Amygdala (tissue), 56 donors: ENCODE results near the gene SLC1A4.
A peak's percentile ranks its signal among the peaks of the same experiment; 100 is the strongest.
"Not testable (repeated sequence)": the region's sequence is repeated elsewhere in the genome, so short reads cannot be mapped to it uniquely, and the experiment has no call there.

Source experiments
- DNase-seq, 56 donors: peaks; one replicate each; lab custom pipeline; 2025; lab: John Stamatoyannopoulos, UW

The SLC1A4 gene

DNA sequence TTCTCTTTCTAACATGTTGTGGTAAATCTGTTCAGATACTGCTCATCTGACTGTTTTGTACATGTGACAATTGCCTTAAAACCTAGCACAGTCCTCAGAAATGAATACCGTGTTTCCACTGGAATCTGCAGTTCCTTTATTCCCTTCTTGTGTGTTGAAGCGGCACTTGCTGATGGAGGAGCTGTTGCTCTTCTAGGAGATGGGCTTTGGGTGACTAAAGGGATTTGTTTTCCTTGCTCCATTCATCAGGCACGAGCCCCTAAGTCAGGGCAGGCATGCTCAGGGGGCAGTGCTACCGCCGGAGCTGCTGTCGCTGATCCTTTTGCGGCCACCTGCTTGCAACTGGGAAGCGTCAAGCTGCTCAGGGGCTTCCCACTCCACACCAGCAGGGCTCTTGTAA is 34.5 kb downstream of the SLC1A4 start:
- DNase-seq, result no peak

DNA sequence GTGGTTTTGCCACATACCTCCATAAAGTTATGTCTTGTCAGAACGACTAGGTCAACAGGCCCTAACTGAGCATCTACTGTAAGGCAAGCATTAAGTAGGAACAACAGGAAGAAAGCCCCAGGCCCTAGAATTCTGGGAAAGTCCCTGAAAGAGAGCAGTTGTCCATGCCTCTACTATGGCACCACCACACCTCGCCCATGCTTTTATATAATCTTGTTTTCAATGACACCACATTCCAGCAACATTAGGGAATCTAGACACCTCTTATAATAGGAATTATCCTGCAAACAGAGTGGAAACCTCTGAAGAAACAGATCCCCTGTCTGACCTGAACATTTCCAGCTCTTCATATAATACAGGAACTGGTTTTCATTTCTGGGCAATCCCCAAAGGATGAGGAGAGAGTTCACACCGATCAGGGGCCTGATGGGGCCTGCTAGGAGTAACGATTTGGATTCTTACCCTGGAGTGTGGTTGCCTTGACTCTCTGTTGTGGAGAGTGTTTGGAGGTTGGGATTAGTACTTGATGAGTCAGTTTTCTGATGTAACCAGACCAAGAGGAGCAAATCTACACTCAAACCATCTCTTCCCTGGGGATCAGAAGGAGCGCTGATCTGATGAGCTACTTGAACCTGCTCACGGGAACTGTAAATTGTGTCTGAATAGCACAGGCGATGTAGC is 35.1 kb downstream of the SLC1A4 start:
- no peak for DNase-seq

DNA sequence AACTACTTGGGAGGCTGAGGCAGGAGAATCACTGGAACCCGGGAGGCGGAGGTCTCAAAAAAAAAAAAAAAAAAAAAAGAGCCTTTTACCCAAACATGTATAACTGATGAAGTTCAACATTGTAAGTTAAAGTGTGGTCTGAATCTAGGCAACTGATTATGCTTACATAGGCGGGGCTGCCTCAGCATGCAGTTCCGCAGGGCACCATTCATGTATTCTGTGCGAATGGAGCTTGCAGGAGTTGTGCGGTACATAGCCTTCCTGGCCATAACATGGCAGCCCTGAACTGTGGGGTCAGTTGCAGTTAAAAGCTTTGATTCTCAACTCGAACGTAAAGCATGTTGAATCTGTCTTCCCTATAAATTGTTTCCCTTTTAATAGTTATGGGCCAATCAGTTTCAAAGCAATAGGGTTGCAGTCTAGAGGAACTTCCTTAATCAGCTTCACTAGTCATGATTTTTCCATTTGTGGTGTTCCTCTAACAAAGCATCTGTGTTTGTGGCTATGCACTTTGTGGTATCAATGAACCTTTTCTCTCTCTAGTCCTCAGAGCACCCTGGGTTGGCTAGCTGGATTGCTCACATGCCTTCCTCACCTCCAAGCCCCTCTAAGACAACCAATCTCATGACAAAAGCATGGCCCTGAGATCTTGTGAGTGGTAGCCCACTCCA is 36.4 kb downstream of the SLC1A4 start:
- DNase-seq, result no peak

DNA sequence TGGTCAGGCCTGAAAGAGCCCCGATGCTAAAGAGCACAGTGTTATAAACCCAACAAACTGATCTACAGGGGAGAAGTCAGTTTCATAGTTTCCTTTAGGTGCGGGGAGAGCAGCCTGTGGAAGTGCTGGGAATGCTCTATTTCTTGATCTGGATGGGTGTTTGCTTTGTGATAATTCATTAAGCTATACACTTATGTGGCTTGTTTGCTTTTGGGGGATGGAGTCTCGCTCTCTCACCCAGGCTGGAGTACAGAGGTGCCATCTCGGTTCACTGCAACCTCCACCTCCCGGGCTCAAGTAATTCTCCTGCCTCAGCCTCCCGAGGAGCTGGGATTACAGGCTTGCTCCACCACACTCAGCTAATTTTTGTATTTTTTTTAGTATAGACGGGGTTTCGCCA is 37.0 kb downstream of the SLC1A4 start:
- no peak for DNase-seq

DNA sequence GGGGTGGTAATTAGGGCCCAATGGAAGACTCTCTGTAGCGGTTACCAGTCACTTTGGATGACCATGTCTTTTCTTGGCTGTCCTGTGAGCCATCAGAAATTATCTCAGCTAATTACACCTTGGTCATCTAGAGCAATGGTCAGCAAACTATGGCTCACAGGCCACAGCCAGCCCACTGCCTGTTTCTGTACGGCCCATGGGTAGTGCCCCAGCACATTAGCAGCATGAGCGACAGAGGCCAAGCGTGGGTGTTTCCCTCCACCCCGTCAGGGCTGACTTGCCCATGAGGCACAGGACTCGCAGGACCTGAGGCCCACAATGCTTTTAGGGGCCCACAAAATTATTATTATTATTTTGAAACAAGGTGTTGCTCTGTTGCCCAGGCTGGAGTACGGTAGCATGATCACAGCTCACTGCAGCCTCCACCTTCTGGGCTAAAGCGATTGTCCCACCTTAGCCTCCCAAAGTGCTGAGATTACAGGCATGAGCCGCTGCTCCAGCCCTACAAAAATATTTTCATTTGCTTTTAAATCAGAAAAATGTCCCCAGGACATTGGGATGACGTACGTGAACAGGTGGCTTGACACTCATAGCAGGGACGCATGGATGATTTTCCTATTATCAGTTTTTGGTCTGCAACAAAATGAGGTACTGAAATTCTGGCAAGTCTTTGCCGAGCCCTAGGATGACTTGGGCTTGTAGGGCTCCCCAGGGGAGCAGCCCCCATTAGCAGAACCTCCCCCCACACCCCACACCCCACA is 37.7 kb downstream of the SLC1A4 start:
- no peak for DNase-seq

DNA sequence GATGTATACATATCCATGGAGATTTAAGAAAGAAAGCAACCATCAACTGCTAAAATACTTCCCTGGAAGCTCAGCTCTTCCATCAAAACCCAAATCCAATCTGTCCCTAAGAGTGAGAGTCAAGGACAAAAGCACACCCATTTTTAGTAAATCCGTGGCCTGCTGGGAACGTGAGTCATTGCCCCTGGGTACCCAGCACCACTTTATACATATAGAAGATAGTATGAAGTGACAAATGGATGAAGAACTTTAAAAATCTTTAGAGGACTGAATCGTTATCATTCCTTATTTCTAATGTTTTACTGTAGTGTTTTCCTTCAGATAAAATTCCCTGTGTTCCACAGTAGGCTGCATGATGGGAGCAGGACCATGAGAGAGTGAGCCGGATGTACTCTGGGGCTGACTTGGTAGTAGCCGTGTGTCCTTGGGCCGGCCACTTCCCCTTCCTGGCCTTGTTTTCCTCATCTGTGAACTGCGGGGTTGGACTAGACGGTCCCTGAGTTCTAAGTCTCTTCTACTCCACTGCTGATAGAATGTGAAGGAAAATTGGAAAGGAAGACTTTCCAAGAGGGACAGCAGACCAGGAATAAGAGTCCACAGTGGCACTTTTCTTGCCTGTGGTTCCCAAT is 38.5 kb downstream of the SLC1A4 start:
- DNase-seq, result peak in 4 of 56 donors; percentile 5 to 22 (median 13)

DNA sequence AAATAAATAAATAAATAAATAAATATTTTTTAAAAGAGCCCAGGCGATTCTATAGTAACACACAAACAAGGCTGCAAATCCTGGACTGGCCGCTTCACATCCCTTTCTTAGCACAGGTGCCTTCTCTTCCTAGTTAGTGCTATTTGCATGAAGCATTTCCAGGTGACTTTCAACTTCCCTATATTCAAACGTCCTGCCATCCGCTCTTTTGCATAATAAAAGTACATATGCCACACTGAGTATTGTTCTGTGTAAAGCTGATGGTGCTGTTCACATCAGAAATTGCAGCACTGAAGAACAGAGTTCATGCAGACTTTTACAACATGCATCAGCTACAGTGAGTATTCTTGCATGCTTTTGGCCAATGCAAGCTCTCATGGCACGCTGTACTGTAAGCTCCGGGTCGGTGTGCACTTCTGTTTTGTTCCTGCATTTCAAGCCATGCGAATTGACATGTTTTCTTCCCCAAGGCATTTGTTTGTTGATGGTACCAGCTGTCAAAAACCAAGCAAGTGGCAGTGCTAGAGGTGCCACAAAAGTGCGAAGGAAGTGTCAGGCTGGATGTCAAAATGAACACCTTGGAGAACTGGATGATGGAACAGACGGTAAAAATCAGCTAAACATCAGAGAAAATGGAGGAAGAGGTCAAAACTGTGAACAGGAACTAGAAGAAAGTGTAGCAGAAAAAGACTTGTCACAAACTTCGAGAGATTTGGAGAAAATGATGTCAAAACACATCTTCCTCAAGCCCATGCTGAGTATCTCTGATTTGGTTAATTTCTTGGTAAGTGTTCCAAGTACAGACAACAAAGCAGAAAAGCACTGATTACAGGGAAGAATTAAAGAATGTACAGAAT is 41.5 kb downstream of the SLC1A4 start:
- no peak for DNase-seq

DNA sequence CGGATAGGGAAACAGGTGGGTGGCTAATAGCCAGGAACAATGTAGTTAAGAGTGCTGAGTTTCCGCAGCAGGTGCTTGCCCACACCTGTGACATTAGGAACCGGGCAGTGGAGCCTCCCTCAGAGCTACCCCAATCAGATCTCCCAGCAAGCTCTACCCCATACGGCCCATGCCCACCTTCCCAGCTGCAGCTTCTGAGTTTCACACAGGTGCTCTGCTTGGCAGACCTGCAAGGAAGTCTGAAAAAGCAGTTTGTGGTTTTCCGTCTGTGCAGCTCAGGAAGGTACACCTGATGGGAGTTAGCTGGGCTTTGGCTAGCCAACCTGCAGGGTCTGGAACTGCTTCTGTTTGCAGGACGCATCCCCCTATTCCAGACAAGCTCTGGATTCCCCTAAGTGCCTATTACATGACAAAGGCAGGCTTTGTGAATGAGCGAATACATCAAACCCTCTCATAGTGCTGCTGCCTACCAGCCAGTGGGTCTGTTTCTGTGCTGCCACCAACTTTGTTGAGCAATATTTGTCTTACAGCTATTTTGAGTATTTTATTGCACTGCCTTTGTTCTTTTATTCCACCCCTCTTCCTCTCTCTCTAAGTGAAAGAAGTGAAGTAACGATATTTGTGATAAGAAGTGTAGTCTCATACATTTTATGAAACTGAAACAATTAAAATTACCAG is 42.3 kb downstream of the SLC1A4 start:
- DNase-seq, result peak in 1 of 56 donors; percentile 16

DNA sequence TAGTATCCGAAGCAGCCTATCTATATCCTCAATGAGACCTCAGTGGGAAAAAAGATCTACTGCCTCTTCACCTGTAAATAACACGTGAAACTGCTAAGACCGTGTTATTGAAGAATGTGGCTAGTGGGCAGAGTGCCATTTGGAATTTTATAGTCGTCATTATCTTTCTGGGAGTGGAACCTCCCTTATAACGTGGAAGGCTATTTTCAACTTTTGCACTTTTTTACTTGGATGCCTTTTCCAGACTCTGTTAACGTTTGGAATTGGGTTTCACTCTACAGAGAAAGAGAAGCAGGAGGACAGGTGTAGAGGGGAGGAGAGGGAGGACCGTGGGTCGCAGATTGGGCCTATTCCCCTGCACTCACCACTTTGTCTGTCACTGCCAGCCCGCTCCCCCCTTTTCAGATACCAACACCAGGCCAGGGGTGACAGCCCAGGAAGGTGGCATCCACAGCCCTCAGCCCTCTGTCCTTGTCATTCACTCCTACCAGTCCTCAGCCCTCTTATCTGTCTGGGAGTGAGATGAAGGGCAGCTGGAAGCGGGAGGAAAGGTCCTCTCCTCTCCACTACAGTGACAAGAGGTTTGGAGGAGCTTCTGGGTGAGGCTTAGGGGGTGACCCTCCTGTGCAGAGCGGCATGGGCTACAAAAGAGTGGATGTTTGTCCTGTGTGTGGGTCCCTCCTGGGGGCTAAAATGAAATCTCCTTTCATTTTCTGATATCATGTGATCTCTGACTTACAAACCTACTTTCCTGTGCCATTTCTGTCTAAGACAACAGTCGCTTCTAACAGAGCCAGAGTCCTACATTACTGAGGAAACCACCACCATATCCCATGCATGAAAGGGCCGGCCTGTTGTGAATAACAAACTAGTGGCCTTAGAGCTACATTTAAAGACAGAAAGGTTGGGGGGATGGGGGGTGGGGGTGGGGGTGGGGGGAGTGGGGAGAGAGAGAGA is 43.1 kb downstream of the SLC1A4 start:
- DNase-seq, result no peak

DNA sequence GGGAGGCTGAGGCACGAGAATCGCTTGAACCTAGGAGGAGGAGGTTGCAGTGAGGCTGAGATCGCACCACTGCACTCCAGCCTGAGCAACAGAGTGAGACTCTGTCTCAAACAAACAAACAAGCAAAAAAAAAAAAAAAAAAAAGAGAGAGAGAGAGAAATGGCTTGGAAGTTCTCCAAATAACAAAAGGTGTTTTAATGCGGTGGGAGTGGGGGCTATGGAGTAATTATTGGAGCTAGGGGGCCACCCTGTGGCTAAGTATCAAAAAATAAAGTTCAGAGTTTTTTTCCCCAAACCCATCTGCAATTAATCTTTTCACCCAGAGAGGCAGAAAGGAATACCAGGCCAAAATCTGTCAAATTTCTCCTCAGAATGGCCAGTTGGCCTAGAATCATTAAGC is 44.0 kb downstream of the SLC1A4 start:
- no peak for DNase-seq

DNA sequence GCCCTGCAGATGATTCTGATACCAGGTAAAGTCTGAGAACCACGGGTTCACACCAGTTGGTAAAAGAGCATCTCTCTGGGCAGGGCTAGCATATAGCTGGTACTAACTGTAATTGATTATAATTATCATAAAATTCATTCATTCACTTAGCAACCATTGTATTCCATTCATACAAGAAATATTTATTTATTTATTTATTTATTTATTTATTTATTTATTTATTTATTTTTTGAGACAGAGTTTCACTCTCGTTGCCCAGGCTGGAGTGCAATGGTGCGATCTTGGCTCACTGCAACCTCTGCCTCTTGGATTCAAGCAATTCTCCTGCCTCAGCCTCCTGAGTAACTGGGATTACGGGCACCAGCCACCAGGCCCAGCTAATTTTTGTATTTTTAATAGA is 44.5 kb downstream of the SLC1A4 start:
- DNase-seq, result not testable (repeated sequence)

DNA sequence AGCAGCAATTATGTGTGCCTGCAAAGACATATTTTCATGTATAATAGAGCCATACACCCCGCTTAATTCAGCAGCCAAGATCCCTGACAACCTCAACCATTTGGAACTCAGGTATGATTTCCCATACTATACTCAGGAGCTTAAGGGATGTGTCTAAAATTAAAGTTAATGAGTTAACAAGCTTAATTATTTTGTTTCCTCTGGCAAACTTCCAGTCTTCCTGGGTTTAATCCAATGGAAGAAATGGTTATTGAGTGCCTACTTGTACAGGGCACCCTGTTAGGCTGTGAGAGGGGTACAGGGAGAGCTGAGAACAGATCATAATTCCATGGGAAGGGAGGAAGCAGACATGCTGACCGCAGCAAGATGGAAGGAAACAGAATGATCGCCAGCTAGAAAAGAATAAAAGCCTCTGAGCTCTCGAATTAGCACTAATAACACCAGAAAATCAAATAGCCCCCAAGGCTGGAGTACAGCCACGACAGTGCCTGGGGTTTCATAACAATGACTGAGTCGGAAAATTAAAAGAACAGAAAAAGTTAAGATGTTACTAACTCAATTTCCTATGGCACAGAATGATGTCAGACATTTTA is 46.2 kb downstream of the SLC1A4 start:
- no peak for DNase-seq

DNA sequence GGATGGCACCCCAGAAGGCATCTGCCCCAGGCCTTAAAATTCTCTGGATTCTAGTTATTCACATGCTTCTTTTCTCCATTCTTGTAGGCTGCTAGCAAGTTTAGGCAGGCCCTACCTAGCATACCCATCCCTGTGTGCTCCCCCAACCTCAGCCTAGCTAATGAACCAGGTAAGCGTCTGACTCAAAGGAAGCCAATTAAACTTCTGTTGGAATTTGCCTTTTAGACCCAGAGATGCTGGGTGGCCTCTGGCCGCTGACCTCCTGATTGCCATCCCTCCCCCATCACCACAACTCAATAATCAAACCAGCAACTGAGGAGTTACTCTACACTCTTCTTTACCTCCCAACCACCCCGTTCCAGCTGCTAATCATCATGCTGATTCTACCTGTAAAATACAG is 48.0 kb downstream of the SLC1A4 start:
- no peak for DNase-seq

DNA sequence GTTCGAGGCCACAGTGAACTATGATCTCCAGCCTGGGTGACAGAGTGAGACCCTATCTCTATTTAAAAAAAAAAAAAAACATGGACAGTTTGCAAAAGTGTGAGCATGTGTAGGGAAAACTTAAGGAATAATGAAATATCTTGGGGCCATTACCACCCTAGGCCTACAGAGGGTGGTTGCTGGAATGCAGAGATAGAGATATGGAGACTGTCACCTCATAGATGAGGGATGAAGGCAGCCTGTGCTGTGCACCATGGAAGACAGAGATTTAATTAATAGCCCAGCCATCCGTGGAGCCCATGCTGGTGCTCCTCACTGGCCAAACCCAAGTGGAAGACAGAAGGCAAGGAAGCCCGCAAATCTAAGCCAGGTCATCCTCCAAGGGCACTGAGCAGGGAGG is 50.4 kb downstream of the SLC1A4 start:
- DNase-seq, result no peak

DNA sequence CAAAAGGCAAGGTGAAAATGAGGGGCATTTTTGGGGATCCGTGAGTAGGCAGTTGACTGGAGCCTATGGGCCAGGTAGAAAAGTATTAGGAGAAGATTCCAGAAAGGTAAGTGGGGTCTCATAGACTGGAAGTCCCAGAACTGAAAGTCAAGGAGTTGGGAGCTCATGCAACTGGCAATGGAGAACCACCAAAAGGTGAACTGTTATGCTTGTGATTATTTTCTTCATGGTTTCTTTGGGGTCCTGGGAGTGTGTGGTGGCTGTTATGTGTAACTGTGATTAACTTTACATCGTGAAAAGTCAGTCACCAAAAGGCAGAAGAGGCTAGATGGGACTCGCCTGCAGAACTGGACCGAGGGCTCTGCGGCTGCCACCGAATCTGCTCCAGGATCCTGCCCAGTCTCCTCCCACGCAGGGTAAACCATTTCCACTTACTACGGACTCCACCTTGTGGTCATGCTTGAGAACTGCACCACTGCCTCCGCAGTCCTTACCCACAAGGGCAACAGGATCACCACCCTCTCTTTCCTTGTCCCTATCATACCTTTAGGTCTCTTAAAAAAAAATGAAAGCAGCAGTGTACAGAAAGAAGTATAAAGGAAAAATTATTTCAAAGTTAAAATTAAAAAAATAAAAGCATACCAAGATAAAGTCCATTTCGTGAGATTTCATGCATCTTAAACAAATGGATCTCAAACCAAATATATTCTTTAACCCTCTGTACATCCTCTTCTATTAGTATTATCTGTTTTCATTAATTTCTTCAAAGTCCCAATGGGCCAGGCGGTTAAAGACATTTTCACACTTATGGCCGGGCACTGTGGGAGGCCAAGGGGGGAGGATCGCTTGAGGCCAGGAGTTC is 51.4 kb downstream of the SLC1A4 start:
- DNase-seq, result peak in 54 of 56 donors; percentile 3 to 93 (median 65)

DNA sequence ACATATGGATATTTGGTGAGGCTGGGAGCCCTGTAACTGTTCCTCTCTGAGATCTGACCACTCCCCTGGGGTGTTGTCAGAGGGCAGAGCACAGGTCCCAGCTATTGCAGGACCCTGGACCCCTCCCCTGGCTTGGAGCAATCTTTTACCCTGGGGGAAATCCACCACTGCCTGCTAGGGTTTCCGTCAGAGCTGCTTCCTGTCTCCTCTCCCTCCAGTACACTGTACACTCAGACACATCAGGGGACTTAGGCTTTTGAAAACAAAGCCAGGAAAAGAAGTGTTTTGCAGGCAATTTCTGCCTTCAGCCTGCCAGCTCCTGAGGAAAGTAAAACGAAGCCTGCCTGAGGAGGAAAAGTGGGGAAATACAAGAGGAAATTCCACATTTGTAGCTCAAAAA is 53.8 kb downstream of the SLC1A4 start:
- no peak for DNase-seq

DNA sequence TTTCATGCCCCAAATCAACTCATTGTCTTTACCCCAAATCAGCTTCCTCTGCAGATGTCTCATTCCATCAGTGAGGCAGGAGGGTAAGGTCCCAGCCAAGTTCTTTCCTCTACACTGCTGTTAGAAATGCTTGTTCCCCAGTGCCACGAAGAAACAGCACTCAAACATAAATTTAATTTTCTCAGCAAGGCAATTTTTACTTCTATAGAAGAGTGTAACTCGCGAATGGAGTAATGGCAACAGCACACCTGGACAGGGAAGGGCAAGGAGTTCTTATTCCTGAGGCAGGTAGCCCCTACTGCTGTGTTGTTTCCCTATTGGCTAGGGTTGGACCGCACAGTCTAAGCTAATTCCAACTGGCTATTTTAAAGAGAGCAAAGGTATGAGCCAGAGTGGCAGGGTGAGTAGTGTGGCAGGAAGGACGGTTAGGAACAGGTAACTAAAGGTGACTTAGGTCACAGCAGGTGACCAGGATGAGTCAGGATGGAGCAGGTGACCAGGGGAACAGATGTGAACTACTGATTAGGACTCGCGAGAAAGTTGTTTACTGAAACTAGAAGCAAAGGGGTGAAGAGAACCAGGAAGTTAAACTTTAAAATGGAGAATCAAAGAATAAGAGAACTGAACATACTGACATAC is 55.0 kb downstream of the SLC1A4 start:
- DNase-seq, result no peak
